Endothelial cell of hepatic sinusoid (primary cell): ENCODE data around the gene BNC2.

Source experiments
- in situ Hi-C: cut with HindIII; loops from 2 replicates; pipeline ENCODE4 v1.10.0; 2017; ENCODE audit warnings: low sequenced_read_pairs

Gene BNC2

GRCh38 chr9:16680975-16681651, 189.4 kb downstream of the BNC2 start:
- in situ Hi-C loops: no loop called here

- in situ Hi-C loops: no loop called here
Observed at GRCh38 chr9:16680541-16680940, 189.9 kb downstream of the BNC2 start.

DNA sequence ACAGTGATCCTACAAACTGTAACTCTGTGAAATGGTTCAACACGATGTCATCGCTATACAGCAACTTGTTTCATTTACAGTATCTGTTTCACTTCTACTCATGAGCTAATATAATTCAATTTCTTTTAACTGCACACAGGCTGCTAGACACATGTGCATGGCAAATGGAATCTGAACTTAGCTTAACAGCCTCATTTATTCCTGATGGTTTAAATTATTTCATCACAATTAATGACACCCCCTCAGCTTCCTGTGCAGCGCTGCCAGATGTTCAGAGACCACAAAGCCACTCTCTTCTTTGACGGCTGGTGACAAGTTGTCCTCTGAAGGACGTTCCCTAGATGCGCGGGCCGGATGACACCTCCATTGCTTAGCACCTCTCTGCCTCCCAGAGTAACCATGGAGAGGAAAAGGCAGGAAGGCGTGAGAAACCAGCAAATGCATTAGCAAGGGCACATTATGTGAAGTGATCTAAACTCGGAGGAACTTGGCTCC, 191.1 kb downstream of the BNC2 start:
- in situ Hi-C loops: no loop called here

DNA sequence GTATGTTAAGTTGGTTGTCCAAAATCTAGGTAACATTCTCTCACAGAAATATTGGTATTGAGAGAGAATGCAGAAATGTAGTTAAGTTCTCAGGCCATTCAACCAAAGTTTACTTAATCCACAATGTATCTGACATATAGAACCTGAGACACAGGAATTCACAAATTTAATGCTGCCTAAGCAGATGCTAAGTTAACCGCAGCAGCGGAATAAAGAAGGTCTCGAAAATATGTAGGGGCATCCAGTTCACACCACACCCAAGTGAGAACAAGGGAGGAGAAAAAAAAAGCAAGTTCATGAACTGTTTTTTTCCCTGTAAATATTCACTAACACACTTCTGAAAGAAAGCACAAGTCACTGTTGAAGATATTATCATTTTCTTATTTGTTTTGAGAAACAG, 194.0 kb downstream of the BNC2 start:
- in situ Hi-C loops: no loop called here

DNA sequence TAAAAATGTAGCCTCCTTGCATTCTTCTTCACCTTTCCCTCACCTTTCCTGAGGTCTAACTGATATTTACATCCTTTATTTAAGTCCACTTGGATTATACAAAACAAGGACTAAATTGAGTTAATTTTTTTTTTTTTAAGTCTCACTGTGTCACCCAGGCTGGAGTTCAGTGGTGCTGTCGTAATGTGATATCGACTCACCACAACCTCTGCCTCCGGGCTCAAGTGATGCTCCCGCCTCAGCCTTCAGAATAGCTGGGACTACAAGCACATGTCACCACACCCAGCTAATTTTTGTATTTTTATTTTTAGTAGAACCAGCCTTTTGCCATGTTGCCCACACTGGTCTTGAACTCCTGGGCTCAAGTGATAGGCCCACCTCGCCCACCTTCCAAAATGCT, 195.3 kb downstream of the BNC2 start:
- in situ Hi-C loops: no loop called here

GRCh38 chr9:16673171-16673570, 197.3 kb downstream of the BNC2 start:
- in situ Hi-C loops: no loop called here

DNA sequence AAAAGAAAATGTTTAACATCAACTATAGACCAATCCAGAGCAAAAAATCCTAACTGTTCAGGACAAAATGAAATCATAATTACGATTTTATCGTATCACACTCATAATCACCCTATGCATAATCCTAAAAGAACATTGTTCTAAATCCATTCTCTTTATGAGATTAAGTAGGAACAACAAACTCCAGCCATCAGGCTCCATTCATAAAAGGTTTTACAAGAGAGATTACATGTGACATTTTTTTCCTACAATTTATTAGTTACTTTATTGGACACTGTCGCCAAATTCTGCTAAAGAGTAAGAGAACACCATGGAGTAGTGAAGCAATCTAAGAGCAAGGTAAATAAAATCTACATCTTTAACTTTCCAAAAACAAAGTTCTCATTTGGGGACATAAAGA, 198.0 kb downstream of the BNC2 start:
- in situ Hi-C loops: no loop called here

- in situ Hi-C loops: no loop called here
Observed at GRCh38 chr9:16671591-16672137, 198.8 kb downstream of the BNC2 start.

GRCh38 chr9:16670791-16671190, 199.7 kb downstream of the BNC2 start:
- in situ Hi-C loops: no loop called here

DNA sequence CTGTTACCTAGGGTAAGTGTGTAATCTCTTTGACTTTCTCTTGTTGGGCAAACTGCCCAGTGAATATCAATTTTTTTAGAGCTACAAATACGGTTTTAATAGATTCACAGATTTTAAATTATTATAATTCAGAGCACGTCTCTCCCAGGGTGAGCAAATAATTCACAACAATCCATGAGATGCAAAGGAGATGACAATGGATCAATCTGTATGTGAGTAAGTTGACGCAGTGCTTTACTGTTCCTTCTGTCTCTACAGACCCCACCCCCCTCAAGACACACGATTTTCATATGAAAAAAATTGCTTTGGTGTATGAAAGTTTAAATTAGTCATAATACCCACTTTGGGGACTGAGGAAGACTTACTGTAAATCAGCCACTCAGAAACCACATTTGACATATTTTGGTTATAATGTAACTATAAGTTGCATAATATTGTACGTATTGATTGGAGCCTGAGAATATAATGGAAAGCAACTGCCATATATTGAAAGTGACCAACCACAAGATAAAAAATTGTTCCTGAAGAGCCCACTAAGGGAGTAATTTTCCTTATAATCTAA, 201.7 kb downstream of the BNC2 start:
- in situ Hi-C loops: no loop called here

DNA sequence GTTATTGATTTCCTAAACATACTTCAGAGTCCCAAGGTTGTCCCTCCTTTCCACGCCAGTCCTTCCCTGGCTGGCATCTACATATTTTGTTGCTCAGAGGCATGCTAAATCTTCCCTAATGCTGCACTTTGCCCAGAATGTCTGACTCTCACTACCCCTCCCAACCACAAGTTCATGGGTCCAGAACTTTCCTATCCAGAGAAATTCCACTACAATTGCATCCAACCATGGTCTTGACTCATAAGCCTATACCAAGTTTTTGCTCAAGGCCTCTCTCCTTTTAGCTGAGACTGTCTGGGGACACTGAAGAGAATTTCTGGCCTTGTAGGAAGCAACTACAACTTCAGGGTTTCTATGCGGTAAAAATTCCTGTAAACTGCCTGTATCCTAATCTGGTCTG, 206.3 kb downstream of the BNC2 start:
- in situ Hi-C loops: no loop called here

DNA sequence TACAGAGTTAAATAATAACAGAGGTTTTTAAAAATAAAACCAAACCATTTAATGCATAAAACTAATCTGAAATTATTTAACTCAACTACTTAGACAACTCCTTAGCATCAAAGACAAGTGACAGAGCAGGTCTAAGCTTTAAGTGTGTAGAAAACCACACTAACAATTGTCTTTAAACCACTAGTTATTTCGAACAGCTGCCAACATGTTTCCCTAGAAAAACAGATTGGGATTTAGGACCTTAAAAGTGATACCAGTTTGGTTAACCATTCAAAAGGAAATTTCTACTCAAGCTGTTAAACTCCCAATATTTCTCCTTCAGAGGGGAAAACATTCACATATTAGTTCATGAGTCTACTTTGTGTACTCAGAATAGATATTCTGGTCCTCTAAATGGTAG, 208.7 kb downstream of the BNC2 start:
- in situ Hi-C loops: no loop called here

DNA sequence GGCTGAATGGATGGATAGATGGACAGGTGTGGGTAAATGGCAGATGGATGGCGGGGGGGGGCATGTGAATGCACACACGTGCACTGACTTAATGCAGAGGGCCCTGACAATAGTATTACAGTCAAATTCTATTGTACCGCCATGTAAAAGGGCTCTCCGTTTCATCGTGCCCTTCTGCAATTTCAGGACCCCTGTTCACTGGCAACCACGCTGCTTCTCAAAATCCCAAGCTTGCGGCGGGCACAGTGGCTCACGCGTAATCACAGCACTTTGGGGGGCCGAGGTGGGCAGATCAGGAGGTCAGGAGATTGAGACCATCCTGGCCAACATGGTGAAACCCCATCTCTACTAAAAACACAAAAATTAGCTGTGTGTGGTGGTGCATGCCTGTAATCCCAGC, 211.4 kb downstream of the BNC2 start:
- in situ Hi-C loops: loop anchor here (10.0 kb wide), 1 partner anchor 634 kb away; no protein-coding TSS in a partner anchor

DNA sequence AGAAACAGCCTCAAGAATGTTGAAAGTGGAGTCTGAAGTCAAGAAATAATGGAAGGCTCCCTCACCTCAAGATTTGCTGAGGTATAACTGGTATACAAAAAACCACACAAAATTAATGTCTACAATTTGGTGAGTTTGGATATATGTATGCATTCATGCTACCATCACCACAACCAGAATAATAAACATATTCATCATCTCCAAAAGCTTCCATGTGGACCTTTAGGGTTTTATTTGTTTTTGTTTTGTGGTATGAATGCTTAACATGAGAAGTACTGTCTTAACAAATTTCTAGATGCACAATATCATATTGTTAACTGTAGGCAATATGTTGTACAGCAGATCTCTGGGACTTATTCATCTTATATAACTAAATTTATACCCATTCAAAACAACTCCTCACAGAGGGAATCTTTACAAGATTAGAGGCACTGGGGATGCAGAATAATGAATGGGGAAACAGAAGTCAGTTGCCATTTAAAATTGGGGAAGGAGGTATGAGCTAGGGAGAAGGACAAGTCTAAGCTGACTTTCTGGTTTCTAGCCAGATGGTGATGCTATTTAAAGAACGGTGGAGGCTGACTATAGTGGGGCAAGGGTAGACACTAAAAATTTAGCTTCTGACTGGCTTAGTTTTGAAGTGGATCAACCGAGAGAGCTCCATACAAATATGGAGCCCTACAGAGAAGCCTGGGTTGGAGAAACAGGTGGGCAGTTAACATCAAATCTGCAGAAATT, 213.9 kb downstream of the BNC2 start:
- in situ Hi-C loops: loop anchor here (10.0 kb wide), 1 partner anchor 632 kb away; no protein-coding TSS in a partner anchor

DNA sequence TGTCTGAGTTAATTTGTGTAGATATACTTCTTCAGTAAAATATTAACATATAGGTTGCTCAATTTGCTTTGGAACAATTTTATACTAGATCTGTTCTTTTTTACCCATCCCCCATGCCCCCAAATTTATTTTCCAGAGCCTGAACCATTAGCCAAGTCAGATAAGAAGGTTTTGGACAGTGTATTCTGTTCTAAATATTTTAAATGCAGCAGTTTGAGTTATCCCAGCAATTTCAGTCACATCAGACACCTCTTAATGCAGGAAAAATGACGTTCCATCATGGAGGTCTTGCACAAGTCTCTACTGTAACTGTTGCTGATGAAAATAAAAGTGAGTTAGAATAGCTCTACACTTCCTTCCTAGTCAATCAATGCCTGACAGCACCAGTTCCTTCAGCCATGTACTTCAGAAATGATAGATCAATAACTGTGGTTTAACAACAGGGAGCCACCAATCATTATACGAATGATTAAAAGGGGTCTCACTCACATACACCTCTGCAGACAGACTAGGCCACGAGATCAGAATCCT, 215.8 kb downstream of the BNC2 start:
- in situ Hi-C loops: loop anchor here (10.0 kb wide), 1 partner anchor 630 kb away; no protein-coding TSS in a partner anchor

DNA sequence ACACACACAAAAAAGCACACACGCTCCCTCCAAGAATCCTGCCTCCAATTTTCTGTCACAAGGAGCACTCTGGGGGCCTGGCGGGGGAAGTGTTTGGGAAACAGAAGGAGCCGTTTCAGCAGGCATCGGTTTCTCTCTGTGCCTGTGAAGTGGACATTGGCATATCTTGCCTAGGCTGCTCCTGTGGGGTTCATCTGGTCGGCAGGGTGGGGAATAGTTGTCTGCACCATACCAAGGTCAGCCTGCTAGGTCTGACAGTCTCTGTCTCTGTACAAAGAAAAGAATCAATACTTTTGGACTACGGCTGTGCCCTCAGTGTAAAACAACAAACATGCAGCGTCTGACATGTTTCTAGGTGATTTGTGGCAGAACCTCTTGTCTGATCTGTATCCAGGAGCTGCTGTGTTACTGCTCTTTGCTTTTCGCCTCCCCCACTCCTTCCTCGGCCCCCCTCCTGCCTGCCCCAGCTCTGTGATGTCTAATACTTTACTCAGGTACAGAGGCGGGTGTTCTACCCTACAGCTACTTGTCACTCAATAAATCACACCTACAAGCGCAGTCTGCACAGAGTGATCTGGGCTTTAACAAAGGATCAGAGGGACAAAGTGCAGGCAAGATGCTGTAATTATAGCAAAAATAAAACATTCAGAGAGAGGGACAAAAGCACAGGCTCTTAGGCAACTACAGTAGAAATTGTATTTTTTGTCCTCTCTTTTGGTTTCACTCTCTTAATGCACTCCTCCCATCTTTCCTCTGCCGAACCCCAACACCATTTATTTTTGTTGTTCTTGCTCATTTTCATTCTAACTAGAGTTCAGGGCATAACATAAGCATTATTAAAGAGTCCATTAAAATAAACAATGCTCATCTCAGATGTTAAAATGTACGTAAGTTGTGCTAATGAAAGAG, 216.7 kb downstream of the BNC2 start:
- in situ Hi-C loops: loop anchor here (10.0 kb wide), 1 partner anchor 629 kb away; no protein-coding TSS in a partner anchor

- in situ Hi-C loops: loop anchor here (10.0 kb wide), 1 partner anchor 628 kb away; no protein-coding TSS in a partner anchor
Observed at GRCh38 chr9:16652582-16652981, 217.9 kb downstream of the BNC2 start.

DNA sequence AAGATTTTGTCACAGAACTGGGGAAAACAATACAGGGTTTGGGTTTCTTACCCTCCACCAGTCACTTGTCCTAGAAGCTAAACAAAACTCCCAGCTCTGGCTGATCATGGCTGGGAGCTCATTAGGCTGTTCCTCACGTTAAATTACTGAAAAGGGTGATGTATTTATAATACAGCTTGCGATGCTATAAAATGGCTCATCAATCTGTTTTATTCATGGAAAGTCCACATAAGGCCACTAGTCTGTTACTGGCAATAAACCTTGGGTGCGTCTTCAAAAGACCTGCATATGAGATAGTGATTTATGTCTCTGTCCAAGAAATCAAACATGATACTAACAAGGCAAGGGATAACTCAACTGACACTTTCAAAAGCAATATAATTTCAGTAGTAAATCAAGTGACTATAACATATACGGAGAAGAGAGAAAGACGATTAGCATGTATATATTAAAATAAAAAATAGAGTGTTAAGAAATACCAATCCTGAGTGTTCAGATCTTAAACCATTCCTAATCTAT, 219.0 kb downstream of the BNC2 start:
- in situ Hi-C loops: loop anchor here (10.0 kb wide), 1 partner anchor 627 kb away; no protein-coding TSS in a partner anchor

DNA sequence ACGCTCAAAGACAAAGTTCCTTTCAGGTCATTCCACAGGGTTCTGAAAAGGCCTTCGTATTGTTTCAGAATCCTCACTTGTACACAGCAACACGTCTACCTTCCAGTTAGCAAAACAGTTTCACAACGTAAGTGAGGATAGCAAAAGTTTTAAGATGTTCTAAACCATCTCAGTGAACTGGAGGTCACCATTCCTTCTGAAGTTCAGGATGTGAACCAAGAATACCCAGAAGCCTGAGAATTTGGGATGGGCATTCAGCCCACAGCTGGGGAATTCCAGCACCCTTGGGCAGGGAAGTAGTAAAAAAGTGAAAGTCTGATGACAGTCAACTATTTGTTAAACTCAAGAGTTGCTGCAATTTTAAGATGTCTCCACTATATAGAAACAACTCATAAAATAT, 224.5 kb downstream of the BNC2 start:
- in situ Hi-C loops: loop anchor here (25.0 kb wide), 1 partner anchor 91 kb away; no protein-coding TSS in a partner anchor
